NK-92 (cell line): ENCODE measurements around the gene CLCN7.

Source experiments
- DNase-seq: peaks from one replicate; lab custom pipeline; 2025; ENCODE audit not compliant: unreplicated experiment; lab: John Stamatoyannopoulos, UW

CLCN7 gene

DNA sequence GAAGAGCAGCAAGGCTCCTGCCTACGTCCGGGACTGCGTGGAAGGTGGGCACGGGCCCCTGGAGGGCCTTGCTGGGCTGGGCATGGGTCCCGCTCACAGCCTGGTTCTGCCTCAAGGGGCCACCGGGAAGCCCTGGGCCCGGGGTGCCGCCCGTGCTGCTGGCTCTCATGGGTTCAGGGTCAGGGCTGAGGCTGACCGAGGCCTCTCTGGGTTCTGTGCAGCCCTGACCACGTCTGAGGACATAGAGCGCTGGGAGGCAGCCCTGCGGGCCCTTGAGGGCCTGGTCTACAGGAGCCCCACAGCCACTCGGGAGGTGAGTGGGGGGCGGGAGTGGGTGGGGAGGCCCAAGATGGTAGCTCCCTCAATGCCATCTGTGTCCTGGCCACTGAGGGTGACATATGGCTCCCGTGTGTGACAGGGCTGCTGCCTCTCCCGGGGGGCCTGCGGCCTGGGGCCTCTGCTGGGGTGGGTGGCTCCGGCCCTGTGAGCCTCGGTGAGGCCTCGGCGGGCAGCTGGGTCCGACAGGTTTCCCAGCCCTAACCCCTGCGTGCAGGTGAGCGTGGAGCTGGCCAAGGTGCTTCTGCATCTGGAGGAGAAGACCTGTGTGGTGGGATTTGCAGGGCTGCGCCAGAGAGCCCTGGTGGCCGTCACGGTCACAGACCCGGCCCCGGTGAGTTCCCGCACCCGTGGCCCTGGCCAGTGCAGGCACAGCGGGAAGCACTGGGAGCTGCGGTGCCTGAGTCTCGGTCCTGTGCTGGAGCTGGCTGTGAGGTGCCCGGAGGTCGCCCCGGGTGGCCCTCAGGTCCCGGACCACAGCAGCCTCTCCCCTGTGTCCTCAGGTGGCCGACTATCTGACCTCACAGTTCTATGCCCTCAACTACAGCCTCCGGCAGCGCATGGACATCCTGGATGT lies 27.5 kb upstream of the CLCN7 start:
- no peak for DNase-seq

DNA sequence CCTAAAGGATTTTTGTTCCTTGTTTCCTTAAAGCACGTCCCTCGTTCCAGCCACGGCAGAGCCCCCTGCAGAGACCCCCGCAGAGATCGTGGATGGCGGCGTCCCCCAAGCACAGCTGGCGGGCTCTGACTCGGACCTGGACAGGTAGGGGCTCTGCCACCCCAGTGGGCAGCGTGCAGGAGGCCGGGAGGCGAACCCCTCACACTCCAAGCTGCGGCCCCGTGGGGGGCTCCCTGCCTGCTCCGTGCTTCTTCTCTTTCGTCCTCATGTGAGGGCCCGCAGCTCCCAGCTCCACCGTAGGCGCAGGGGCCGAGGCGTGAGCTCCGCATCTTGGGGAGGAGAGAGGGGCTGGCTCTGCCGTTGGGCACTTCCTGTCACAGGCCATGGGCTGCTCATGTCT lies 26.8 kb upstream of the CLCN7 start:
- no peak for DNase-seq

DNA sequence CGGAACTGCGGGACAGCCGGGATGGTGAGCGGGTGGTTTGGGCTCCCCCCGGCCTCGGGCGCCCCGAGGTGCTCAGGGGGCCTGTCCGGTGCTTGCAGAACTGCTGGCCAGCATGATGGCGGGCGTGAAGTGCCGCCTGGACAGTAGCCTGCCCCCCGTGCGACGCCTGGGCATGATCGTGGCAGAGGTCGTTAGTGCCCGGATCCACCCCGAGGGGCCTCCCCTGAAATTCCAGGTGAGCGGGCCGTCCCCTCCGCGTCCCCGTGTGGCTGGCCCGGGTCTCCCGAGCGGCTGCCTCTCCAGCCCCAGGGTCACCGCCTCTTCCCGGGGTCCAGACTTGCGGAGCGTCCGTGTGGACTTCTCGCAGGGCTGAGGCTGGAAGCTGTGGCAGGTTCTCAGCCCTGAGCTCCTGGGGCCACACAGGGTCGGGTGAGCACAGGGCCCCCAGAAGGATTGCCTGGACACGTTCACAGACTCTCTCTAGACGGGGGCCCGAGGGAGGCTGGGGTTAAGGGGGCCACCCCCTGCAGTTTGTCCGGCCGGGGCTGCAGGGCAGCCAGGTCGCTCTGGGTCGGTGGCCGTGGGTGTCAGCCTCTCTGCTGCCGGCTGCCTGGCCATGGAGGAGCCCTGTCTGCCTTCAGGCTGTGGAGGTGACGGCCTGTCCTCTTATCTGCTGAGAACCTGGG lies 25.8 kb upstream of the CLCN7 start:
- DNase-seq = no peak

DNA sequence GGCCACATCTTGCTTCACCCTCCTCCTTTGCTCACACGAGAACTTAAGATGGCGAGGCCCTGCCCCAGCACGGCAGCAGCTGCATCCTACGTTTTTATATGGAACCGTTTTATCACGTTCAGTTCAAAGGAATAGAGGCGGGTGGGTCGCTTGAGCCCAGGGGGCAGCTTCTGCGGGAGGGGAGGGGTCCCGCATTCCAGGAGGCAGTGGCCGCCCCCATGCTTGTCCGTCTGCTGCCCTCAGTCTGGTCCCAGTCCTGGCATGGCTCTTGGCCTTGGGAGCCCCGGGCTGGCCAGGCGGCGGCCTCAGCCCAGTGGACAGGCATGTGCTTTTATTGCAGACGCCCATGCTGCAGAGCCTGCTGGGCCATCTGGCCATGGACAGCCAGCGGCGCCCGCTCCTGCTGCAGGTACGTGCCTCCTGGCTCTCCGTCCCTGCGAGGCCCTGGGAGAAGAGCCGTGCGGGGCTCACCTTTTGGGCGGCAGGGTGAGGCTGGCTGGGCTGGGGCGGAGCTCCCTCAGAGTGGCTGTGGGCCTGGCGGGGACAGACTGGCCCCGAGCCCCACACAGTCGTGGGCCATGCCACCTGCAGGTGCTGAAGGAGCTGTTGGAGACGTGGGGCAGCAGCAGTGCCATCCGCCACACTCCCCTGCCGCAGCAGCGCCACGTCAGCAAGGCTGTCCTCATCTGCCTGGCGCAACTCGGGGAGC lies 25.1 kb upstream of the CLCN7 start:
- DNase-seq = no peak

- DNase-seq = no peak
Measured at GRCh38 chr16:1498899-1499676, 24.3 kb upstream of the CLCN7 start.

GRCh38 chr16:1497014-1497598 lies 22.3 kb upstream of the CLCN7 start:
- no peak for DNase-seq

GRCh38 chr16:1496464-1496863 lies 21.6 kb upstream of the CLCN7 start:
- DNase-seq = no peak

- DNase-seq = no peak
Measured at GRCh38 chr16:1495889-1496262, 21.0 kb upstream of the CLCN7 start.

- no peak for DNase-seq
Measured at GRCh38 chr16:1495211-1495888, 20.5 kb upstream of the CLCN7 start.

GRCh38 chr16:1494711-1495110 lies 19.9 kb upstream of the CLCN7 start:
- DNase-seq = no peak

DNA sequence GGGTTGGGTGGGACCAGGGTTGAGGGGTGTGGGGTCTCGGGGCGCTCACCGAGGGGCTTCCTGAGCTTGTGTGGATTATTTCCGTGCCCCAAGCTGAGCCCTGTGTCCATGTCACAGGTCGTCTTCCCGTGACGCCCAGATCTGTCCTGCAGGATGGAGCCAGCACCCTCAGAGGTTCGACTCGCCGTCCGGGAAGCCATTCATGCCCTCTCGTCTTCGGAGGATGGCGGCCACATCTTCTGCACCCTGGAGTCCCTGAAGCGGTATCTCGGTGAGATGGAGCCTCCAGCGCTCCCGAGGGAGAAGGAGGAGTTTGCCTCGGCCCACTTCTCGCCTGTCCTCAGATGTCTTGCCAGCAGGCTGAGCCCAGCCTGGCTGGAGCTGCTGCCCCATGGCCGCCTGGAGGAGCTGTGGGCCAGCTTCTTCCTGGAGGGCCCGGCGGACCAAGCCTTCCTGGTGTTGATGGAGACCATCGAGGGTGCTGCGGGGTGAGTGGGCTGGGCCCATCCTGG lies 19.4 kb upstream of the CLCN7 start:
- no peak for DNase-seq

DNA sequence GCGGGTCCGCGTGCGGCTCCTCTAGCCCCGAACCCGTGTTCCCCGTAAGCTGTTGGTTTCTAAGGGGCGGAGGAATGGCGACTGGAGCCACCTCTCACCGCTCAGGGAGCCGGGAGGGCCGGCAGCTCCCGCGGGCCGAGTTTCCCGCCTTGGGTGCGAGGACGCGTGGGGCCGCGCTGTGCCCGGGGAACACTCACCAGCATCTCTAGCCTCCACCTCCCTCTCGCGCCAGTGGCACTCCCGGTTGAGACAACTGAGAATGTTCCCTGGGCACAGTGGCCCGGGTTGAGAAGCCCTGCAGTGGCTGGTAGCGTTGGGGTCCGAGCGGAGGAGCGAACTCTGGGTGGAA lies 18.9 kb upstream of the CLCN7 start:
- no peak for DNase-seq

- DNase-seq = no peak
Measured at GRCh38 chr16:1492923-1493745, 18.3 kb upstream of the CLCN7 start, which contains the start of gene TELO2. Gene TELO2 (plus strand): TSS chr16:1493360. CDS start chr16:1494282, 922 bp downstream.

DNA sequence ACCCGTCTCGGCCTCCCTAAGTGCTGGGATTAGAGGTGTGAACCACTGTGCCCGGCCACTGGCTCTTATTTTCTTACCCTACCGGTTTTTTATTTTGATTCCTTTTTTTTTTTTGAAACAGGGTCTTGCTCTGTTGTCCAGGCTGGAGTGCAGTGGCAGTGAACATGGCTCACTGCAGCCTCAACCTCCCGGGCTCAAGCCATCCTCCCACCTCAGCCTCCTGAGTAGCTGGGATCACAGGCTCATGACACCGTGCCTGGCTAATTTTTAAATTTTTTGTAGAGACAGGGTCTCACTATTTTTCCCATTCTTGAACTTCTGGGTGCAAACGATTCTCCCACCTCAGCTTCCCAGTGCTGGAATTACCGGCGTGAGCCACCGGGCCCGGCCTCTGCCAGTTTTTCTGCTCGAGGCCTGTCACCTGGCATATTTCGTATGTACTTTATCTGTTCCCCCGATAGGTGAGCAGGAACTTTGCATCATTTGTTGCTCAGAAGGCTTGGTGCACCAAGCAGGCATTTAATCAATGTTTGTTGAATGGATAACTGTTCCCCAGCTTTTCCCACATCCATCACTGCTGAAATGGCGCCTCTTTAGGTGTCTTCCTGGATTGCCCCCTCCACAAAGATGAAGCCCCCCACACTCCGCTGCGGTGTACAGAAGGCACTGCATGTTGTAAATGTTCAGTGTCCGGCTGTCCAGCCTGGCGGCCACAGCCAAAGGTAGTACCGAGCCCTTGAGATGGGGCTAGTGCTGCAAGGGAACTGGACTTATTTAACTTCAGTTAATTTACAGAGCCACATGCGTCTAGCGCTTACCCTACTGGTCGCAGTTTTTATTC lies 17.5 kb upstream of the CLCN7 start:
- DNase-seq = no peak

DNA sequence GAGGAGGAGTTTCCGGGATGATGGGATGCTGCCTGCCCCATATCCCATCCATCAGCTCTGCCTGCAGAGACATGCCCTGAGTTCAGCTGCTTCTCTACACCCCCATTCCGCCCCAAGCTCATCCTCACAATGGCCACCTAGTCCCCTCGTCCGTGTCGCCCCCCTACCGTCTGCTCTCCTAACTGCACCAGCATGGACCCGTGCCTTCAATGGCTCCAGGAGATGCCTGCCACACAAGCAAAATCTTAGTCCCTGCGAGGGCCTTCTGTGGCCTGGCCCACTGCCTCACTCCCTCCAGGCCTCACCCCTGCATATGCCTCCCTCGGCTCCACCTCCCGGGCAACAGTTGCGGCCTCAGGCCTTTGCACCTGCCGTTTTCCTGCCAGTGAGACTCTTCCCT lies 16.5 kb upstream of the CLCN7 start:
- no peak for DNase-seq

GRCh38 chr16:1489077-1489476 lies 14.2 kb upstream of the CLCN7 start:
- no peak for DNase-seq

- DNase-seq = no peak
Measured at GRCh38 chr16:1488619-1489018, 13.8 kb upstream of the CLCN7 start, which contains the start of gene PTX4. Gene PTX4 (minus strand): TSS chr16:1488944. CDS start chr16:1488909, 35 bp downstream.

- DNase-seq = no peak
Measured at GRCh38 chr16:1488054-1488601, 13.3 kb upstream of the CLCN7 start.
